ENCODE data around the gene RBMS1.

GRCh38 chr2:160275656-160276055 lies 218.0 kb downstream of the RBMS1 start:
- no peak for TF ChIP-seq EZH2 (IDR thresholded peaks at IDR 0.05; ENCODE audit: borderline replicate concordance, insufficient read depth, low read depth, low read length, poor library complexity, severe bottlenecking)
- TF ChIP-seq, protein P1, sequence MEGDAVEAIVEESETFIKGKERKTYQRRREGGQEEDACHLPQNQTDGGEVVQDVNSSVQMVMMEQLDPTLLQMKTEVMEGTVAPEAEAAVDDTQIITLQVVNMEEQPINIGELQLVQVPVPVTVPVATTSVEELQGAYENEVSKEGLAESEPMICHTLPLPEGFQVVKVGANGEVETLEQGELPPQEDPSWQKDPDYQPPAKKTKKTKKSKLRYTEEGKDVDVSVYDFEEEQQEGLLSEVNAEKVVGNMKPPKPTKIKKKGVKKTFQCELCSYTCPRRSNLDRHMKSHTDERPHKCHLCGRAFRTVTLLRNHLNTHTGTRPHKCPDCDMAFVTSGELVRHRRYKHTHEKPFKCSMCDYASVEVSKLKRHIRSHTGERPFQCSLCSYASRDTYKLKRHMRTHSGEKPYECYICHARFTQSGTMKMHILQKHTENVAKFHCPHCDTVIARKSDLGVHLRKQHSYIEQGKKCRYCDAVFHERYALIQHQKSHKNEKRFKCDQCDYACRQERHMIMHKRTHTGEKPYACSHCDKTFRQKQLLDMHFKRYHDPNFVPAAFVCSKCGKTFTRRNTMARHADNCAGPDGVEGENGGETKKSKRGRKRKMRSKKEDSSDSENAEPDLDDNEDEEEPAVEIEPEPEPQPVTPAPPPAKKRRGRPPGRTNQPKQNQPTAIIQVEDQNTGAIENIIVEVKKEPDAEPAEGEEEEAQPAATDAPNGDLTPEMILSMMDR (IDR thresholded peaks at IDR 0.05), result no peak
